ENCODE measurements around the gene CTR9.
A peak's percentile ranks its signal among the peaks of the same experiment; 100 is the strongest.
"Not testable (repeated sequence)": the region's sequence is repeated elsewhere in the genome, so short reads cannot be mapped to it uniquely, and the experiment has no call there.

The CTR9 gene

DNA sequence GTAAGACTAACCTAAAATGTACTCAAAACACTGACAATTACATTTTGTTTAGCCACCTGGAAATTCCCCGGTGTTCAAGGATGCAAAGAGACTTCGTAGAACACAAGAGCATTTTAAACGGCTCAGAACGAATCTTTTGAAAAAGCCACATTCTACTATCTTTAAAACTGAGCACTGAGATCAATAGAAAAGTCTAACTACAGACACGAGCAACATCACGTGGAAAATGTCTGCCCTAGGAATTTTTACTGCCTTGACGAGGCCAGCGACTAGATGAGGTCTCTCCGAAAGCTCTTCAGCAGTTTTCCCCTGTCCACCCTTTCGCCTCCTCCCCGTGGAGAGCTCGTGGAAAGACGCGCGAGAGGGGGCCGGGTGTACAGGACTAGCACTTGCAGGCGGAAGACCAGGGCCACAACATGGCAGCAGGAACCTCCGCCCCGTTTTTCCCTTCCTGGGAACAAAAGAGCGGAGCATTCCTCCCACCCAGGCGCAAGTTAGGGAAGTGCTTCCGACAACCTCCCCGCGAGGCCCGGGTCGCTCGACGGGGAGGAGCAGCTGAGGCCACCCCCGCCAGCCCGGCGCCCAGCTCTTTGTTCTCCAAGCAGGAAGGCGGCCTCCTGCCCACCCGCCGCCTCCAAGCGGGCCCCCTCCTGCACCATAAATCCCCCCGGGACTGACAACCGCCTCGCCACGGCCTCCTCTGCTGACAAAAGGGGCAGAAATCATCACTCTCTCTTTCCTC lies 56.6 kb downstream of the CTR9 start:
- Mint-ChIP-seq H3K4me1 (peaks cover 22% of the 10 kb centered on the region), H3K9me3 (no peaks in the 10 kb centered on the region), H3K36me3 (peaks cover 24% of the 10 kb centered on the region), H3K27ac (peak overlapping the region; percentile 97), H3K4me3 (peak overlapping the region; percentile 98), H3K27me3 (no peaks in the 10 kb centered on the region)
- DNase-seq (ENCODE audit: low spot score in 2 of 2), result peak; percentile 28 to 55
- ATAC-seq (ENCODE audit: low read depth), result no peak

DNA sequence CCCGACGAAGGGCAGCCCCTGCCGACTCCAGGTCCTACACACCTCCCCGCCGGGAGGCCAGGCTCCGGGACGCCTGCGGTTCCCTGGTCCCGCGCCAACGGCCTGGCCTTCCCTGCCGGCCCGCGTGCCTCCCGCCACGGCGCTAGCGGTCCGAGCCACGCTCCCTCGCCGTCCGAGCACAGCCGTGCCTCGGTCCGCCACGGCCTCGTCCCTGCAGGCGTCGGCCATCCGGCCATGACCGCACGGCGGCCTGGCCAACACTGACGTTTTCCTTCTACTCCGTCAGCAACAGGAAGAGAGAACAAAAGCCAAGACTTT lies 57.1 kb downstream of the CTR9 start:
- Mint-ChIP-seq H3K4me1 (peaks cover 22% of the 10 kb centered on the region), H3K9me3 (no peaks in the 10 kb centered on the region), H3K27me3 (no peaks in the 10 kb centered on the region), H3K4me3 (peak overlapping the region; percentile 98), H3K27ac (peak overlapping the region; percentile 97), H3K36me3 (peaks cover 24% of the 10 kb centered on the region)
- no peak for DNase-seq (ENCODE audit: low spot score in 2 of 2)
- ATAC-seq (ENCODE audit: low read depth), result no peak

DNA sequence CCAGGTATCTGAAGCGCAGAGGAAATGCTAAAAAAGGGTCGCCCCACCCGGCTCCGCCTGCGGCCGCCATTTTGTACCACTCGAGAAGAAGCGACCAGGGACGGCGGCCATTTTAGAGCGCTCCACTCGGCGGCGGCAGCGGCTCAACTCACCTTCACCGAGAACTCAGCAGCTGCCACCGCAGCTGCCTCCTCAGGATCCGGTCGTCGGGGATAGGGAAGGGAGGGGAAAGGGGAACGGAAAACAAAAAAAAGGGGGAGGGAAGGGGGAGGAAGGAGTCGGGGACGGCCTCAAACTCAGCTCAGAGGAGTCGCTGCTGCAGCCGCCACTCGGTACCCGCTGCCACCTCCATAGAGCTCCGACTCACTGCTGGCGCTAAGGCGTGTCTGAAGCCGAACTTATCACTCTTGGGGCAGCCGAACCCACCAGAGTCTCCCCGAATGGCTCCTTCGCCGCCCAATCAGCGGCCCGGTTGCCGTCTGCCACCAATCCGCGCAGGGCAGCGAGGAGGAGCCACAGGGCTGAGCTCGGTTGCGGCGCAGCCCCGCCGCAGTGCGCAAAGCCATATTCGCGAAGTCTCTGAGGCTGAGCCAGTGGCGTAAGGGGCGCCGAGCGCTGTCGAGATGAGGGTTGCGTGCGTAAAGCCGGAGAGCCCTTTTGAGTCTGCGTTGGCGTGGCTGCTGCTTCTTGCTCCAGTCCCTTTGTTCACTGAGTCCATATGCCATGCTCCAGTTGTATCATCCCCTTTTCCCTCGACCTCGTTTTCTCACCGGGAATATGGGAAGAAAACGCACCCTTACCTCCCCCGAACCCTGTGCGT lies 57.7 kb downstream of the CTR9 start, which contains the start of gene EIF4G2:
Gene EIF4G2 (minus strand): TSS at position 374 of the 820 bp plus-strand sequence.
- Mint-ChIP-seq H3K9me3 (no peaks in the 10 kb centered on the region), H3K27ac (peak within 1 kb of the TSS; percentile 97), H3K4me3 (peak within 1 kb of the TSS; percentile 98), H3K27me3 (no peaks in the 10 kb centered on the region), H3K36me3 (peaks cover 19% of the 10 kb centered on the region), H3K4me1 (peaks cover 22% of the 10 kb centered on the region)
- ATAC-seq (ENCODE audit: low read depth) (peak; percentile 90), DNase-seq (ENCODE audit: low spot score in 2 of 2) (peak; percentile 98 to 99)

DNA sequence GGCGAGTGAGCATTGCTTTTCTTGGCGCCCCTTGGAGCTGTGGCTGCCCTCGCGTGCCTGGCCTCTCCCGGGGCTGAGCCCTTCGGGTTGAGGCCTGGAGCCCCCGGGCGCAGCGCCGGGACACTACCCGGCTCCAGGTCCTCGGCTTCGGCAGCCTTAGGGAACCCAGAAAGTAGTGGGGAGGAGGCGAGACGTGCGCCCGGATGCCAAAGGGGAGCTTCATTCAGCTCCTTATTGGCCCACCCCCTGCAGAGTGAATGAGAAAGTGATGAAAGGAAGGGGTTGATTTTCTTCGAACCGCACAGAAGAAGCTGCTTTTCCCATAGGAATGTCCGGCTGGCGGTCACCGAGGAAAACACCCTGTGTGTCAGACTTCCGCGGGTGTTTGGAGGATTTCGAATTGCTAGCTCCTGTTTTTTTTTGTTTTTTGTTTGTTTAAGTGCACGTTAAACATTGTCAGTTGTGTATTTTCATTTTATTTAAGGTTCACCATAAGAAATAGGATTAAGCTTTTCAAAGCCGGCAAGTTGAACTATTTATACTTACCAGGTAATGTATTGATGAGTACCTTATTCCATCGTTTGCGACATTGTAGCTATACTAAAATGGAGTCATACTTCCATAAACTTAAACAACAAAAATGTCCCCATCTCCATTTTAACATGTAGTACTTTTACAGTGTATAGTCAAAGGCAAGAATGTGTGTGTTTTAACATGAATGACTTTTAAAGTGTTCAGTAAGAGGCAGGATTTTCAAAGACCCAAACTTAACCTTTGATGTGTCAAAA lies 58.5 kb downstream of the CTR9 start:
- peaks cover 18% of the 10 kb centered on the region for H3K4me1 Mint-ChIP-seq
- peak; percentile 3 for ATAC-seq (ENCODE audit: low read depth)
- no peaks in the 10 kb centered on the region for H3K27me3 Mint-ChIP-seq
- no peak for DNase-seq (ENCODE audit: low spot score in 2 of 2)
- H3K4me3 Mint-ChIP-seq, result peak overlapping the region; percentile 98
- H3K36me3 Mint-ChIP-seq, result peaks cover 15% of the 10 kb centered on the region
- H3K9me3 Mint-ChIP-seq, result no peaks in the 10 kb centered on the region
- peak overlapping the region; percentile 97 for H3K27ac Mint-ChIP-seq

DNA sequence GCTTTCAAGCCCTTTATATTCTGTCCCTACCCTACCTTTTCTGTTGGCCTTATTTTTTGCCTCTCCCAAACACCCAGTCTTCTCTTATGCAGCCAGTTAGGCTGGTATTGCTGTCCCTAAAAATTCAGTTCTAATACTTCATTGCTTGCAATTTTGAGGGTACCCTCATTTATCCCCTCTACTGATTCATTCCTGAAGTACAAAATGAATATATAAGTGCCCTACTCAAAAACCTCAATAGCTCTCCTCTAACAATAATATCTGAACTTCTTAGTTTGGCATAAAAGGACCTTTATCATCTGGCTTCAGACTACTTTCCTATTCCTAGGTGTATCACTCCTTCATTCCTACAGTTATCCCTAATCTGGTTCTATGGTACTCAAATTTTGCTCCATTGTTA lies 62.9 kb downstream of the CTR9 start:
- H3K27me3 Mint-ChIP-seq, result no peaks in the 10 kb centered on the region
- H3K27ac Mint-ChIP-seq, result no peak overlapping the region
- peaks cover 7% of the 10 kb centered on the region for H3K4me1 Mint-ChIP-seq
- no peaks in the 10 kb centered on the region for H3K9me3 Mint-ChIP-seq
- no peak overlapping the region for H3K4me3 Mint-ChIP-seq
- H3K36me3 Mint-ChIP-seq, result no peaks in the 10 kb centered on the region
- no peak for DNase-seq (ENCODE audit: low spot score in 2 of 2)
- ATAC-seq (ENCODE audit: low read depth), result no peak

DNA sequence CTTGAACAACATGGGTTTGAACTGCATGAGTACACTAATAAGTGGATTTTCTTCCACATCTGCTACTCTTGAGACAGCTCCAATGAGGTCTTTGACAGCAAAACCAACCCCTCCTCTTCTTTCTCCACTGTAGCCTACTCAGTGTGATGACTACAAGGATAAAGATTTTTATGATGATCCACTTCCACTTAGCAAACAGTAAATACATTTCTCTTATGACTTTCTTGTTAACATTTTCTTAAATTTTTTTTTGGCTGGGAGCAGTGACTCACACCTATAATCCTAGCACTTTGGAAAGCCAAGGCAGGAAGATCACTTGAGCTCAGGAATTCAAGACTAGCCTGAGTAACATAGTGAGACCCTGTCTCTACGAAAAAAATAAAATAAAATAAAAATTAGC lies 67.5 kb downstream of the CTR9 start:
- peaks cover 1% of the 10 kb centered on the region for H3K36me3 Mint-ChIP-seq
- no peaks in the 10 kb centered on the region for H3K27me3 Mint-ChIP-seq
- H3K4me1 Mint-ChIP-seq, result no peaks in the 10 kb centered on the region
- DNase-seq (ENCODE audit: low spot score in 2 of 2) (no peak), ATAC-seq (ENCODE audit: low read depth) (no peak)
- no peak overlapping the region for H3K27ac Mint-ChIP-seq
- H3K9me3 Mint-ChIP-seq, result no peaks in the 10 kb centered on the region
- H3K4me3 Mint-ChIP-seq, result no peak overlapping the region

DNA sequence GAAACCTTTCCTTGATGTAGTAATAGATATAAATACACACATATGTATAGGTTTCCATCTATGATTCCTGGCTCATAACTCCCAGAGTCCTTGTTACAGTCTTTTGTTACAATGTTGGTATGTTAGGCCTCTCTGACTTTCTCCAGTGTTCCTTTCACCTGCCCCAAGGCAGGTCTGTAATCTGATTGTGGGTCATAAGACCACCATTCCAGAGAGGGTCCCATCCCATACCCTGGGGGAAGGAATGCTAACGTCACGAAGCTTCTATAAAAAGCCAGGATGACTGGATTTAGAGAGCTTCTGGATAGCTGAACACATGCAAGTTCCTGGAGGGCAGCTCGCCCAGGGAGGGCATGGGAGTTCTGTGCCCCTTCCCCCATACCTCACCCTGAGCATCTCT lies 71.4 kb downstream of the CTR9 start:
- not testable (repeated sequence) for H3K4me3 Mint-ChIP-seq; H3K27ac Mint-ChIP-seq; ATAC-seq (ENCODE audit: low read depth); H3K9me3 Mint-ChIP-seq; H3K27me3 Mint-ChIP-seq; DNase-seq (ENCODE audit: low spot score in 2 of 2); H3K36me3 Mint-ChIP-seq
- H3K4me1 Mint-ChIP-seq, result peaks cover 11% of the 10 kb centered on the region

DNA sequence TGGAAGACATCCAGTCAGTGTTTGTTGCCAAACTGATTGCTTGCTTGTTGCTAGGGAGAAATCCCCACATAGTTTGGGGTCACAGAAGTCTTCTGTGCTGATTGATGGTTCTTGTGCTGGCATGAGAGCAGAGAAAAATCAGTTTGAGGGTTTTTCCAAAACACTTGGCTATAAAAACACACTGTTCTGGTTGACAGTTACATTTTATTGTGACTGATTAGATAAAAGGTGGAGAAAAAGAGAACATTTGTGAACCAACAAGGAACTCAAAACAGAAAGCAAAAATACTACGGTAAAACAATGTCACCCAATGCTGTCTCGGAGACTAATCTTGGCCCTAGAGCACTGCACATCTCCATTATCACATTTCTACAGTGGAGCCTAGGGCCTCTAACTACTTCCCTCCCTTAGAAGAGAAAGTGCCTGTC lies 72.1 kb downstream of the CTR9 start:
- no peaks in the 10 kb centered on the region for H3K9me3 Mint-ChIP-seq
- no peak for DNase-seq (ENCODE audit: low spot score in 2 of 2)
- no peak for ATAC-seq (ENCODE audit: low read depth)
- H3K4me3 Mint-ChIP-seq, result no peak overlapping the region
- no peaks in the 10 kb centered on the region for H3K27me3 Mint-ChIP-seq
- H3K36me3 Mint-ChIP-seq, result peaks cover 4% of the 10 kb centered on the region
- peaks cover 11% of the 10 kb centered on the region for H3K4me1 Mint-ChIP-seq
- H3K27ac Mint-ChIP-seq, result no peak overlapping the region

DNA sequence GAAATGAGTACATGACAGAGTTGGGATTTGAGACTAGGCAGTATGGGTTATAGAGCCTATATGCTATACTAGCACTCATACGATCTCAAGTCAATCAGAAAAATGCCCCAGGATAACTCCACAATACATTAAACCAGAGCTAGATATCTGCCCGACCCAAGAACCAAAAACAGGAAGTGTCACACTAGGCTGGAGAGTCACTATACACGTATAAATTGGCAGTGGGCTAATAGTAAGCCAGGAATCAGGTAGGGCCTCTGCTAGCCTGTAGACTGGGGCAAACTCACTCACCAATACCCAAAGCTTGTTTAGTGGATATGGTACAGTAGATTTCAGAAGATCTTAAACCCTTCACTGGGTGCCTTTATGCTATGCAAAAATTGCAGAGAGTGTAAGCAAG lies 73.8 kb downstream of the CTR9 start:
- Mint-ChIP-seq H3K4me3 (peak overlapping the region; percentile 75), H3K36me3 (peaks cover 7% of the 10 kb centered on the region), H3K4me1 (peaks cover 11% of the 10 kb centered on the region), H3K27me3 (no peaks in the 10 kb centered on the region), H3K27ac (peak overlapping the region; percentile 88), H3K9me3 (no peaks in the 10 kb centered on the region)
- ATAC-seq (ENCODE audit: low read depth) (peak; percentile 99), DNase-seq (ENCODE audit: low spot score in 2 of 2) (peak; percentile 20 to 25)

DNA sequence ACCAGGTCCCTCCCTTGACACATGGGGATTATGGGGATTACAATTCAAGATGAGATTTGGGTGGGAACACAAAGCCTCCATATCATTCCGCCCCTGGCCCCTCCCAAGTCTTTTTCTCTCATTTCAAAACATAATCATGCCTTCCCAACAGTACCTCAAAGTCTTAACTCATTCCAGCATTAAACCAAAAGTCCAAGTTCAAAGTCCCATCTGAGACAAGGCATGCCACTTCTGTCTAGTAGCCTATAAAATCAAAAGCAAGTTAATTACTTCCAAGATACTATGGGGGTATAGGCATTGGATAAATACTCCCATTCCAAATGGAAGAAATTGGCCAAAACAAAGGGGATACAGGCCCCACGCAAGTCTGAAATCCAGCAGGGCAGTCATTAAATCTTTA lies 77.4 kb downstream of the CTR9 start:
- peaks cover 5% of the 10 kb centered on the region for H3K36me3 Mint-ChIP-seq
- no peaks in the 10 kb centered on the region for H3K27me3 Mint-ChIP-seq
- DNase-seq (ENCODE audit: low spot score in 2 of 2), result no peak
- H3K4me3 Mint-ChIP-seq, result no peak overlapping the region
- H3K4me1 Mint-ChIP-seq, result peaks cover 11% of the 10 kb centered on the region
- no peaks in the 10 kb centered on the region for H3K9me3 Mint-ChIP-seq
- no peak for ATAC-seq (ENCODE audit: low read depth)
- H3K27ac Mint-ChIP-seq, result no peak overlapping the region

DNA sequence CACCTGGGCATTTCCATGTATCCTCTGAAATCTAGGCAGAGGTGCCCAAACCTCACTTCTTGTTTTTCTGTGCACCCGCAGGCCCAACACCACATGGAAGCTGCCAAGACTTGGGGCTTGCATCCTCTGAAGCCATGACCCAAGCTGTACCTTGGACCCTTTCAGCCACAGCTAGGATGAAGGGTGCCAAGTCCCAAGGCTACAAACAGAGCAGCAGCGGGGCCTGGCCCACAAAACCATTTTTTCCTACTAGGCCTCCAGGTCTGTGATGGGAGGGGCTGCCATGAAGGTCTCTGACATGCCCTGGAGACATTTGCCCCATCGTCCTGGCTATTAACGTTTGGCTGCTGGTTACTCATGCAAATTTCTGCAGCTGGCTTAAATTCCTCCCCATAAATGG lies 78.1 kb downstream of the CTR9 start:
- Mint-ChIP-seq H3K27me3 (no peaks in the 10 kb centered on the region), H3K36me3 (peaks cover 5% of the 10 kb centered on the region), H3K9me3 (no peaks in the 10 kb centered on the region), H3K4me1 (peaks cover 11% of the 10 kb centered on the region), H3K4me3 (no peak overlapping the region), H3K27ac (no peak overlapping the region)
- ATAC-seq (ENCODE audit: low read depth), result no peak
- DNase-seq (ENCODE audit: low spot score in 2 of 2), result no peak

All from memory B cell (primary cell).